GM12874 (cell line): ENCODE measurements around the gene SKI.

Source experiments
- TF ChIP-seq, protein P1 (sequence below): IDR thresholded peaks from 2 replicates; pipeline ENCODE4 v1.5.1; 2011; ENCODE audit warnings: low read depth, mild to moderate bottlenecking, control low read depth, low read length, moderate library complexity; ENCODE audit not compliant: insufficient read depth

The SKI gene

DNA sequence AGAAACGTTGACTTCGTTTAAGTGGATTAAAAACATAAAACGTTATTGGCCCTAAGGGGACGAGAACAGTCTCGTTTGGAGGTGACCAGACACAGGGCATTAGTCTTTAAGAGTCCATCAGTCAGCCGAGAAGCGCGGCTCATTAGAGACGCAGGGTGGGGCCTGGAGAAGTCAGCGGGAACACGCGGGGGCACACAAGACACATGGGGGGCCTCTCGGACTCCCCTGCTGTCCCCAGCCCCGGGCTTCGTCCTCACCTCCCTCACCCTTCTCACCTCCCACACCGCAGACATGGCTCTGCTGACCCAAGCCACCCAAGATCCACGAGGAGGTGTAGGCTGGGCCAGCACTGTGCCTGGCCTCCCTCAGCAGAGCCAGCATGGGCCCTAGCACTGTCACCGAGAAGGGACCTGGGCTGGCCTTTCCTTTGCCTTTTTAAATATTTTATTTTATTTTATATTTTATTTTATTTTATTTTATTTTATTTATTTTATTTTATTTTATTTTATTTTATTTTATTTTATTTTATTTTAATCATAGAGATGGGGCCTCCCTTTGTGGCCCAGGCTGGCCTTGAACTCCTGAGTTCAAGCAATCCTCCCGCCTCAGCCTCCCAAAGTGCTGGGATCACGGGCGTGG lies 114.4 kb downstream of the SKI start:
- TF ChIP-seq, protein P1, sequence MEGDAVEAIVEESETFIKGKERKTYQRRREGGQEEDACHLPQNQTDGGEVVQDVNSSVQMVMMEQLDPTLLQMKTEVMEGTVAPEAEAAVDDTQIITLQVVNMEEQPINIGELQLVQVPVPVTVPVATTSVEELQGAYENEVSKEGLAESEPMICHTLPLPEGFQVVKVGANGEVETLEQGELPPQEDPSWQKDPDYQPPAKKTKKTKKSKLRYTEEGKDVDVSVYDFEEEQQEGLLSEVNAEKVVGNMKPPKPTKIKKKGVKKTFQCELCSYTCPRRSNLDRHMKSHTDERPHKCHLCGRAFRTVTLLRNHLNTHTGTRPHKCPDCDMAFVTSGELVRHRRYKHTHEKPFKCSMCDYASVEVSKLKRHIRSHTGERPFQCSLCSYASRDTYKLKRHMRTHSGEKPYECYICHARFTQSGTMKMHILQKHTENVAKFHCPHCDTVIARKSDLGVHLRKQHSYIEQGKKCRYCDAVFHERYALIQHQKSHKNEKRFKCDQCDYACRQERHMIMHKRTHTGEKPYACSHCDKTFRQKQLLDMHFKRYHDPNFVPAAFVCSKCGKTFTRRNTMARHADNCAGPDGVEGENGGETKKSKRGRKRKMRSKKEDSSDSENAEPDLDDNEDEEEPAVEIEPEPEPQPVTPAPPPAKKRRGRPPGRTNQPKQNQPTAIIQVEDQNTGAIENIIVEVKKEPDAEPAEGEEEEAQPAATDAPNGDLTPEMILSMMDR, result no peak

DNA sequence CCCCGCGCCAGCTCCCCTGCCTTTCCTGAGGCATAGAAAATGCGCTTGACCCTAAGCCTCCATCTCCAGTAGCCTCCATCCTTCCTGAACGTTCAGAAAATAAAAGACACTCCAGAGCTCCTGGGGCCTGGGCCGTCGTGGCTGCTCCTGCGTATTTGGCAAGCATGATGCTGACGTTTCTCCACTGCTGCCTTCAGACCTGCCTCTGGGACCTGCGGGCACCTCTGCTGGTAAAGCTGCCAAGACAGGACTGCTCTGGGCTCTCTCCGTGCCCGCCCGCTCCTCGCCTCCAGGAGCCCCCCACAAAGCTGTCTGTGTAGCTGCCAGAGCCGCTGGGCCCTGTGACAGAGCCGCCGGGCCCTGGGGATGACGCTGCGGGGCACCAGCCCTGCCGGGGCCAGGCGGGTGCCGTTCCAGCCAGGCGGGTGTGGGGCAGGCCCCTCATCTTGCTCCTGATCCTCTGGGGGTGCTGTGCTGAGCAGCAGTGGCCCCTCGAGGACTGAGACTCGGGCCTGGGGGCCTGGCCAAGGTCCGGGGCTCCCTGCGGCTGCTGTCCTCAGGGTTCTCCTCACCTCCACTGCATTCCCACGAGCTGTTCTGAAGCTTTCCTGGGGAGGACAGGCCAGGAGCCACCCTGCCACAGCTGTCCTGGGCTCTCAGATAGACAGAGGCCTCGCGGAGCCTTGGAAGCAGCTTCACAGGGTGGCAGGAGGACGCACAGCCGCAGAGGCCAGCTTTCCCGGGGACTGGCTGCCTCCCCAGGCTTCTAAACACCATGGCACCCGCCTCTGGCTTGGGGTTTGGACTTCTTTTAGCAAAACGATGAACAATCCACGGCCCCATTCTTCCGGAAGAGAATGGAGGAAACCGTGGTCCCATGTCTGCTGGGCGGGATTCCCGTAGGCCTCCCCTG lies 115.2 kb downstream of the SKI start:
- TF ChIP-seq, protein P1, result no peak

DNA sequence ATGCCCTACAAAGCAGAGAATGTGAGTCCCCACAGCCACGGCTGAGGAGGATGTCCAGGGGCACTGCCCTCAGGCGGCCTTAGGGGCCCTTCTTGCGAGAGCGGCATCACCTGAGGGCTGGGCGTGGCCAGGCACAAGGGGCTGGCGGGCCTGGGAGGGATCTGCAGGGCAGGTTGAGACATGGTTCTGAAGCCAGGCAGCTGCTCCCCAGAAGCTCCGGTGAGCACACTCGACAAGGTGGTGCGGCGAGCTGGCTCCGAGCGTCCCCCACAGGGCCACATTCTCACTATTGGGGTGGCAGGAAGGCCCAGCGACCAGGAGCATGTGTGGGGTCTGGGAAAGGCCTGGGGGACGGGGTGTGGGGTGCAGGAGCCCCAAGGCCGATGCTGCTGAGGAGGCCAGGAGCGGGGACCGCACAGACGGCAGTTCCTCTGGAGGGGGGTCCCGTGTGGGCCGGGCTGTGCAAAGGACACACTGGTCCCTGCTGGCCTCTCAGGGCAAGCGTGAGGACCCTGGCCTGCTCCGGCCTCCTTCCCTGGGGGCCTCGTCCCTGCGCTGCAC lies 116.1 kb downstream of the SKI start:
- TF ChIP-seq, protein P1, result no peak

DNA sequence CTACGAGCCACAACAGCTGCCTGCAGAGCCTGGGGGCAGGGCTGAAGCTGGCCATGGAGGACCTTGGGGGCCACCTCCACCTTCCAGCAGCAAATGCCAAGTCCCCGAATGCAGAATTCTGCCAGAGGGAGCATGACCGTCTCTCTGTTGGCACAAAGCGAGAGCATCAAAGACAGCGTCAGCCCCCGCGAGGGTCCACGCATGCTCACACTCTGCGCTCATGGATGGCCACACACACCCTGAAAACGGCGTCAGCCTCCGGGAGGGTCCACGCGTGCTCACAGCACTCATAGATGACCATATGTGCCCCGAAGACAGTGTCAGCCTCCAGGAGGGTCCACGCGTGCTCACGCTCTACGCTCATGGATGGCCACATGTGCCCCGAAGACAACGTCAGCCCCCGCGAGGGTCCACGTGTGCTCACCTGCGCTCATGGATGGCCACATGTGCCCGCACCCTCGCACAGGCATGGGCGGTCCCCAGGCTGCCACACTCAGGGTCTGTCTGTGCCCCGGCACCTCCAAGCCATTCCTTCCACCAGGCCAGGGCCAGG lies 116.7 kb downstream of the SKI start:
- TF ChIP-seq, protein P1, result no peak

DNA sequence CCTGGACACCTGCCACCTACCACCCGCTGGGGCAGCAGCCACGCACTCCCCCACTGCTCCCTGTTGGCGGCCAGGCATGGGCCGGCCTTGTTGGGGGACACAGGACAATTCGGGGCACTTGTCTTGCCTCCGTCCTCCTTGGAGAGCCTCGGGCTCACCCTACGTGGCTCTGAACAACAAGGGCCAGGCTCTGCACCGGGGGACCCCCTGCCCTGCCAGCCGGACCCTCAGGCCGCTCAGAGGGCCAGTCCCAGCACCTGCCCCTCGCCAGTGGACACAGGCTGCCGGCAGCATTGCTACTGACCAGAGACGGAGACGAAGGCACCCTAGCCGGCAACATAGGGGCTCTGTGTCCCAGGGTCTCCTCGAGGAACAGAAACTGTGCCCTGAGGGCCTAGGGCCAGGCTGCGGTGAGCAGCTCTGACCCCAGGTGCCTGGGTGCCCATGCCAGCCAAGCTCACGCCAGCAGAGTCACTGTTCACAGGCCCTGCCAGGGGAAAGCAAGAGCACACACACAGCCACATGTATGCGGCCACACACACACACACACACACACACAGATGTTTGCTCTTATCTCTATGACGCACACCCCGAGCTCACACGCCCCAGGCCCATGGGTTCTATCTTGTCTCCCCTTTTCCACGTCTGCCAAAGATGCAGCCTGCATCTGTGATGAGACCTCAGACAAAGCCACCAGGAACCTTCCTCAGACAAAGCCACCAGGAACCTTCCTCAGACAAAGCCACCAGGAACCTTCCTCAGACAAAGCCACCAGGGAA lies 117.4 kb downstream of the SKI start:
- TF ChIP-seq, protein P1, result no peak

DNA sequence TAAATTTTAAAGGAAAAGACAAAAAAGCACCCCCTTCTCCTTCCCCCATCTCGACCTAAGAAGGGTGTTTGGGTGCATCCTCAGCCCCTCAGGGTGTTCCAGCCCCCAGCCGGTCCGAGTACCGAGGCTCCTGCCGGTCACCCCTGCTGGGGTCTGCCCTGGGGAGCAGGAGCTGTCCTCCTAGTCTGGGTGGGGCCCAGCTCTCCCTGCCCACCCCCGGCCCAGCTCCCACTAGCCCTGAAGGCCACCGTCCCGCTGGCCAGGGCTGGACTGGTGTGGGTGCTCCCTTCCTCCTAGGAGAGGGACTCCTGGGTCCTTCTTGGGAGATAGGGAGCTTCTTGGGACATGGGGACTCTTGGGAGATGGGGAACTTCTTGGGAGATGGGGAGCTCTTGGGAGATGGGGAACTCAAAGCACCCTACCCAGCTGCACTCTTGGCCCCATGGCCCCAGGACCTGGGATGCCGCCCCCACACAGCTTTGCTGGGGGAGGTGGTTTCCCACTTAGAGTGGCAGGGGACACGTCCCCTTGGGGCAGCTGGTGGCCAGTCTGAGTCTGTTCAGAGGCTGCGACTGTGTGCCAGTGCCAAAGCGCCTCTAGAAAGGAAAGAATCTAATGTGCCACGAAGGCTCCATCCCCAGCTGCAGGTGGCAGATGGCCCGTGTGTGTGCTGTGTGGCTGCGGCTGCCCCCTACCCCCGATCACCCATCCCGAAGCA lies 118.7 kb downstream of the SKI start:
- TF ChIP-seq, protein P1, result no peak
